GM21723 (cell line): Measurements from ENCODE around the gene VSTM4.

Experiments used
- ATAC-seq: cut with Tn5 transposase; IDR thresholded peaks from one replicate; pipeline ENCODE4 v1.9.1; 2021; ENCODE audit warnings: mild to moderate bottlenecking, moderate library complexity; ENCODE audit not compliant: unreplicated experiment

VSTM4 gene

GRCh38 chr10:49143249-49143648, 27.9 kb upstream of the VSTM4 start:
- ATAC-seq: no peak

DNA sequence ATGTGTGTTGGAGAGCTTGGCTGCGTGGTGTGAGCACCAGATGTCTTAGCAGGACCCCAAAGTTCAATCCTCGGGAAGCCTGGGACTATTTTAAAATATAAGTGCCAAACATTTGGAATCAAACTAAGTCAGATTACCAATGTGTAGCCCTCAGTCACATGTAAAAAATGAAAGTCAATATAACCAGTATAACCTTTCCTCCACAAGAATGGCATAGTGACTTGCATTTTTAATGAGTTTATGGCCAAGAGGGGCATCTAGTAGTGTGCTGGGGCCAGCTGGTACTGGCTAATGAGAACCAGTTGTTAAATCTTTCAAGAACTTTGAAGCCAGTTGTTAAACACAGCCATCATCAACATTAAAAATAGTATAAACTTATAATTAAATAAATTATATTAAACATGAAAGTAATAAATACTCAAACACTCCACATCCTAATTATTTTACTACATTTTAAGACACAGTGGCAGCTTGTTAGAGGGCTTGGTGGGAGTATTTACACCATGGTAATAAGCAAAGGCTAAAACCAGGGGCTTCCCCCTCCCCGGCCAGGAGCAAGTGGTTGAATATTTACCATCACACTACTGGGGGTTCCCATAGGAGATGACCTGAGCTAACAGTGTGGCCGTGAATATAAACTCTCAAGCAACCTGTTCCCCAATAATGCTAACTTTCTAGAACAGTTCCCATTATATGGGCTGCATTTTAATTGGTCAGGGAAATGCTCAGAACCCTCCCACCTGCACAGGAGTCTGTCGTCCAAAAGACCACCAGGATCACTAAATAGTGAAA, 26.4 kb upstream of the VSTM4 start:
- no peak for ATAC-seq

- ATAC-seq: no peak
Observed at GRCh38 chr10:49140304-49141177, 25.2 kb upstream of the VSTM4 start.

DNA sequence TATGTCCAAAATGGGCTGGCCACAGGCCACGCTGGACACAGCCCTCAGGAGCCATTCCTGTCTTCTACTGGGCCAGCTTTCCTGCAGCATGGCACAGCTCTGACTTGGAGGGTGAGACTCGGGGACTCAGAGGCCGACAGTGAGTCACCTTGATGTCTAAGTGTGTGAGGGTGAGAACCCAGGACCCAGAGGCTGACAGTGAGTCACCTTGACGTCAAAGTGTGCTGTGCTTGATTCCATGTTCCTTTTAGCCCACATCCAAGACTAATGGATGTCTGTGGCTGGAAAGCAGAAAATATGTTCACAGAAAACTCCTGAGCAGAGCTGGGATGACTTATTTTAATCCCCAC, 24.5 kb upstream of the VSTM4 start:
- no peak for ATAC-seq

DNA sequence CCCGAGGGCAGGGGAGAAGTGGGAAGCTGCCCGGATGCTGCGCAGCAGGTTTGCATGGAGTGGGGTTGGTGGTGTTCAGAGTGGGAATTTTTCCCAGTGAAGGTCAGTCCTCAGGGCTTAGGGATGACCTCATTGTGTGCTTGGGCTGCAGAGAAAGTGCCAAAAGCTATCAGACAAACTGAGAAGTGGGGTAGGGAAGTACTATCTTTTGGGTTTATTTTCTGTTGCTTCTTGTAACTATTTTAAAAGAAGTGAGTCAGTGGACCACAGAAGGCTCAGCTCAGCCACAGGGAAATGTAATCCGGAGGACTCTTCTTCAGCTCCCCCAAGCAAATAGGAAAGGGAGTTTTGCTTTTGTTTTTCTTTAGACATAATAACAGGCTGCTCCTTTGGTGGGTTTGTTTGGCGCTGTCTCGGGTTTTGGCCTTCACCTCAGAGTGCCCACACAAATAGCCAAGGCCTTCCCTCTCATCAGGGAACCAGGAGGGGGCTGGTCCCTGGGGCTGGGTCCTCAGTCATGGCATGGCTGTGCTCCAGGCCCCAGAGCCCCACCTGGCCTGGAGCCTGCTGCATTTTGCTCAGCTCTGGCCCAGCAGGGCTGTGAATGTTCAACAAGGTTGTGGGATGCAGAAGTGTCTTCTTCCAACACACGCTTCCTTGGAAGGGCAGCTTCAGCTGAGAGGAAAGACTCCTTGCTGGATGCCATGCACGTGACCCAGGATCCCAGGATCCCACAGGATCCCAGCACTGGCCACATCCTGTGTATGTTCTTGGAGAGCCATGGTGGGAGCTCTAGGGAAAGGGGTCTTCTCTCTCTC, 23.9 kb upstream of the VSTM4 start:
- no peak for ATAC-seq

- no peak for ATAC-seq
Observed at GRCh38 chr10:49138361-49138891, 23.1 kb upstream of the VSTM4 start.

GRCh38 chr10:49136525-49136924, 21.2 kb upstream of the VSTM4 start:
- no peak for ATAC-seq

- ATAC-seq: no peak
Observed at GRCh38 chr10:49135575-49136313, 20.4 kb upstream of the VSTM4 start.

- no peak for ATAC-seq
Observed at GRCh38 chr10:49134327-49134726, 19.0 kb upstream of the VSTM4 start.

GRCh38 chr10:49133706-49134248, 18.5 kb upstream of the VSTM4 start, which contains the start of gene FAM170B:
Gene FAM170B, minus strand, starts transcription at chr10:49134021. Its CDS starts 103 bp downstream, at chr10:49133918.
- ATAC-seq: no peak

DNA sequence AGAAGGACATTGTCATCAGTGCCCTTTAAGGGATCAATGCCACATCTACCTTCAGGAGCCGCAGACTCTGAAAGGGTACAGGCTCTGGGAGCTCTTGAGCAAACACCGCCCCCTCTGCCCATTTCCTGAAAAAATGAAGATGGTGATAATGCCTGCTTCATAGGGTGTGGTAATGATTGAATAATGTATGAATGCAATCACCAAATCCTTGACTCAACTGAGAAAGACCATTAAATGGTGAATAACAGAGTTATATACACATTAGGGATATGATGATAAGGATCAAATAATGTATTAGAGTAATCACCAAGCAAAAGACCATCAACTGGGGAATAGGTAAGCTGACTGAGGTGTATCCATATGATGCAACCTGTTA, 17.0 kb upstream of the VSTM4 start:
- ATAC-seq: no peak

GRCh38 chr10:49131507-49132361, 16.4 kb upstream of the VSTM4 start:
- no peak for ATAC-seq

GRCh38 chr10:49129376-49129775, 14.1 kb upstream of the VSTM4 start:
- ATAC-seq: no peak

- no peak for ATAC-seq
Observed at GRCh38 chr10:49128854-49129253, 13.5 kb upstream of the VSTM4 start.

- ATAC-seq: no peak
Observed at GRCh38 chr10:49123981-49124950, 8.9 kb upstream of the VSTM4 start.

DNA sequence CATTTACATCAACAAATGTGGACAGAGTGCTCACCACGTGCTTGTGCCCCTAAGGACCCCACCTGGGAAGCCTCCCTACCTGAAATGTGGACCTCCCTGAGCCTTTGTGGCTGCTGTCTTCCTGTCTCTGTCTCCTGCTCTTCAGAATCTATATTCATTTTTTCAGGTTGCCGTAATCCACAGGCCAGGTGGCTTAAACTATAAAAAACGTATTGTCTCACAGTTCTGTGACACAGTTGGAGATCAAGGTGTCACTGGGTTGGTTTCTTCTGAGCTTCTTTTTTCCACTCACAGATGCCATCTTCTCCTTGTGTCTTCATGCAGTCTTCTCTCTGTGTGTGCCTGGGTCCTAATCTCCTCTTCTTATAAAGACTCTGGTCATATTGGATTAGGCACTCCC, 5.6 kb upstream of the VSTM4 start:
- ATAC-seq: no peak

GRCh38 chr10:49119746-49120145, 4.4 kb upstream of the VSTM4 start:
- no peak for ATAC-seq
